Measurements from ENCODE around the gene SLC25A11. TPM values are rescaled to one million over a fixed set of nuclear protein-coding genes. Genes with fewer than 3 reads are reported as not detected.

The SLC25A11 gene
- polyA plus RNA-seq, 1 of the 3 experiments (the other 2 are of a cell fraction): 82.8 TPM

GRCh38 chr17:4978726-4979125 lies 38.9 kb upstream of the SLC25A11 start:
- no peak overlapping the region for H3K4me3 ChIP-seq (ENCODE audit: low read depth in 2 of 2, low read length in 1 of 2)
- POLR2A ChIA-PET: no interaction called here
- H3K9me3 ChIP-seq: no peaks in the 10 kb centered on the region
- H3K27ac ChIP-seq (ENCODE audit: low read depth in 2 of 2, low read length in 1 of 2): no peak overlapping the region
- H3K9ac ChIP-seq: no peak overlapping the region
- no peaks in the 10 kb centered on the region for H3K9me2 ChIP-seq
- H3K4me2 ChIP-seq: no peak overlapping the region
- H3F3A ChIP-seq (replicated peaks; ENCODE audit: insufficient read depth): no peaks in the 10 kb centered on the region
- H3K79me2 ChIP-seq (ENCODE audit: insufficient read depth): no peaks in the 10 kb centered on the region
- no peak overlapping the region for H2AFZ ChIP-seq (ENCODE audit: low read depth)
- no peaks in the 10 kb centered on the region for H4K20me1 ChIP-seq (ENCODE audit: insufficient read depth)
- peaks cover 15 to 48% of the 10 kb centered on the region in 2 experiments for H3K36me3 ChIP-seq (replicated peaks in 1 of 2; ENCODE audit: control insufficient read depth in 1 of 2, insufficient read depth in 2 of 2, low read length in 1 of 2)
- H3K4me1 ChIP-seq (ENCODE audit: control insufficient read depth in 1 of 2, insufficient read depth in 2 of 2, low read depth in 1 of 2, low read length in 1 of 2): peaks cover 0 to 2% of the 10 kb centered on the region in 2 experiments; a peak in 1 of 4 replicates
- no peak for DNase-seq
- H3K27me3 ChIP-seq (ENCODE audit: insufficient read depth): no peaks in the 10 kb centered on the region
- CTCF ChIA-PET: interaction anchor here (1.5 to 4.0 kb wide), 5 partner anchors 8 to 84 kb away, joined by 5 to 52 read pairs (median 10); partner anchors contain the start of genes CAMTA2, ENO3 and SPAG7
- TF ChIP-seq MEF2A (IDR thresholded peaks at IDR 0.05; ENCODE audit: borderline replicate concordance, low read depth): no peak
- no peak for TF ChIP-seq RXRA (IDR thresholded peaks at IDR 0.05; ENCODE audit: borderline replicate concordance, low read depth)
- TF ChIP-seq YY1 (IDR thresholded peaks at IDR 0.05; ENCODE audit: low read depth): no peak
- TF ChIP-seq POLR2AphosphoS5 (IDR thresholded peaks at IDR 0.05; ENCODE audit: low read depth, low read length): no peak
- TF ChIP-seq RFX5 (IDR thresholded peaks at IDR 0.05; ENCODE audit: low read length): no peak
- no peak for TF ChIP-seq JUND (IDR thresholded peaks at IDR 0.05)
- TF ChIP-seq FOSL2 (IDR thresholded peaks at IDR 0.05; ENCODE audit: borderline replicate concordance, low read depth): no peak
- TF ChIP-seq FOXJ3 (CRISPR knock-in tag; IDR thresholded peaks at IDR 0.05): no peak
- no peak for TF ChIP-seq CHD2 (IDR thresholded peaks at IDR 0.05; ENCODE audit: low read length, partially characterized antibody)
- TF ChIP-seq FOXM1 (IDR thresholded peaks at IDR 0.05; ENCODE audit: low read depth): no peak
- TF ChIP-seq IRF3 (IDR thresholded peaks at IDR 0.05; ENCODE audit: low read depth, low read length): no peak
- TF ChIP-seq CTCF (IDR thresholded peaks at IDR 0.05): no peak
- no peak for TF ChIP-seq REST (IDR thresholded peaks at IDR 0.05; ENCODE audit: low read depth, low read length)
